NCI-H1092 (cell line): ENCODE data around the gene BTBD18.
"Not testable (repeated sequence)": the region's sequence is repeated elsewhere in the genome, so short reads cannot be mapped to it uniquely, and the experiment has no call there.

ENCODE experiments used
- DNase-seq: peaks from one replicate; lab custom pipeline; 2025; lab: John Stamatoyannopoulos, UW

BTBD18 gene

DNA sequence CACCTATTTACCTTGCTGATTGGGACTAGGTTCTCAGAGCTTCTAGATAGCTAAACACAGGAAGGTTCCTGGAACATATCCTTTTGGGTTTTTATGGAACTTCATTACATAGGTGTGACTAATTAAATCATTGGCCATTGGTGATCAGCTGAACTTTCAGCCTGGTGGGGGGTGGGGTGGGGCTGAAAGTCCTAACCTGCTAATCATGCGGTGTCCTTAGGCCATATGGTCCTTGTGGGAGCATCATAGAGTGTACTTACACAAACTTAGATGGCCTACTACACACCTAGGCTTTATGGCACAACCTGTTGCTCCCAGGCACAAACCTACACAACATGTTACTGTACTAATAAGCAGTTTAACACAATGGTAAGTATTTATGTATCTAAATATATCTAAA lies 19.0 kb downstream of the BTBD18 start:
- DNase-seq, result no peak

DNA sequence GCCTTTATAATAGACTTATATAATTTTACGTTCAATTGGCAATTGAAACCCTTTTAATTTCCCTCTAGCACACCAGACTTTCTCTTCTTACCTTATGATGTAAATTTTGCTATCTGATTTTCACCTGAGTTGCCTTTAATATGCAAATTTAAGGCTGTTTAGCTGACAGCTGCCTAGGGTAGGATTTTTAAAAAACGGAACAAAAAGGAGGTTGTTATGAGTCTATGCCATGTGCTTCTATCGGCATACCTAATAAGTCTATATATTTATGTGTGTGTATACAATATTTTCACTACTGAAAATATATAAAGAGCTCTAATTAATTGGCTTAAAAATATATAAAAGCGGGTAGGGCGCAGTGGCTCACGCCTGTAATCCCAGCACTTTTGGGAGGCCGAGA lies 22.1 kb downstream of the BTBD18 start:
- DNase-seq, result no peak

DNA sequence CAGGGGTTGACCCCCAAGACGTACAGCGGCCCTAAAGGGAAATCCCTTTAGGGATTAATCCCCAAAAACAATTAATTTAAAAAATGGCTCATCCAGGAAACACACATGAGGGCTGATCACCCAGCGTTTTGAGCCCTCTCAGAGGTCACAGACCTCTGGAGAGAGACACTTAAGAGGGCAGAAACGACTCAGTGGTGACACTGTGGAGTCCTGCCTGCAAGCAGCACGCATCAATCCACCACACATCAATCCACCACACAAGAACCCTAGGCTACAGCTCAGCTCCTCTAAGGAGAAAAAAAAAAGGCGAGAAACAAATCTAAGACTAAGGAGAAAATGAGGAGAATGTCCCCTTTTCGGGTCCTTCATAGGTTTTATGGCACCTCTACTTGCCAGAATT lies 22.8 kb downstream of the BTBD18 start:
- DNase-seq, result no peak

DNA sequence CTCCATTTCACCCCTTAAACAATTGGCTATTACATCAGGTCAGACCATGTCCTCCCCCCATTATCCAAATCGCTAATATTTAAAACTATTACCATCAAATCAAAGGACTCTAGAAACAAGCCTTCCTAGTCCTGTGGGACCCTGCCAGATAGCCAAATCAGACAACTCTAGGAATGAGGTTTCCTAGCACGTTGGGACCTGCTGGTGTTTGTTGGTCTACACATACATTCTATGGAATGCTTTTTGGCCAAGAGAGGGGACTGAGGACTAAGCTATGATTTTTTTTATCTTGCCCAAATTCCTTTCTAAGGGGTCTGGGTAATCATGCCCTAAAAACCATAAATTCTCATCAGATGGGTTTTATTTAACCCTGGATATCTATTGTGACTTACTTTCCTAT lies 24.4 kb downstream of the BTBD18 start:
- no peak for DNase-seq

DNA sequence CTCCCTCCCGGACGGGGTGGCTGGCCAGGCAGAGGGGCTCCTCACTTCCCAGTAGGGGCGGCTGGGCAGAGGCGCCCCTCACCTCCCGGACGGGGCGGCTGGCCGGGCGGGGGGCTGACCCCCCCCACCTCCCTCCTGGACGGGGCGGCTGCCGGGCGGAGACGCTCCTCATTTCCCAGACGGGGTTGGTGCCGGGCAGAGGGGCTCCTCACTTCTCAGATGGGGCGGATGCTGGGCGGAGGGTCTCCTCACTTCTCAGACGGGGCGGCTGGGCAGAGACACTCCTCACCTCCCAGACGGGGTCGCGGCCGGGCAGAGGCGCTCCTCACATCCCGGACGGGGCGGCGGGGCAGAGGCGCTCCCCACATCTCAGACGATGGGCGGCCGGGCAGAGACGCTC lies 34.9 kb downstream of the BTBD18 start:
- DNase-seq, result not testable (repeated sequence)

DNA sequence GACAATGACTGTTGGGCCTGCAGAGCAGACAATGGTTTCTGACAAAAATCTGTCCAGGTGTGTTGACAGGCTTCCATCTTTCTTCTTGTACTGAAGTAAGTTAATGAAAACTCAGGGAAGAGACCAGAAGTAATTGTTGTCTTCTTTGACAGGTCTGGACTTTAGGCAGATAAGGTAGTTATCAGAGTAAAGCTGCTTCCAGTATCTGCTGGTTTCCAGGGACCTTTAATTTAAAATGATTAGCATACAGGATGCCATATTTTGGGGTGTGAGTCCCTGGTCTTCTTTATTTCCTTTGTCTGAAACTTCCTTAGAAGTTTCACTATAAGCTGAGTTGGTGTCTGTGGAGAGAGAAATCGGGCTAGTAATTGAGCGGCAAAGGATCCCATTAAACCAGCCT lies 37.8 kb downstream of the BTBD18 start:
- DNase-seq, result no peak

DNA sequence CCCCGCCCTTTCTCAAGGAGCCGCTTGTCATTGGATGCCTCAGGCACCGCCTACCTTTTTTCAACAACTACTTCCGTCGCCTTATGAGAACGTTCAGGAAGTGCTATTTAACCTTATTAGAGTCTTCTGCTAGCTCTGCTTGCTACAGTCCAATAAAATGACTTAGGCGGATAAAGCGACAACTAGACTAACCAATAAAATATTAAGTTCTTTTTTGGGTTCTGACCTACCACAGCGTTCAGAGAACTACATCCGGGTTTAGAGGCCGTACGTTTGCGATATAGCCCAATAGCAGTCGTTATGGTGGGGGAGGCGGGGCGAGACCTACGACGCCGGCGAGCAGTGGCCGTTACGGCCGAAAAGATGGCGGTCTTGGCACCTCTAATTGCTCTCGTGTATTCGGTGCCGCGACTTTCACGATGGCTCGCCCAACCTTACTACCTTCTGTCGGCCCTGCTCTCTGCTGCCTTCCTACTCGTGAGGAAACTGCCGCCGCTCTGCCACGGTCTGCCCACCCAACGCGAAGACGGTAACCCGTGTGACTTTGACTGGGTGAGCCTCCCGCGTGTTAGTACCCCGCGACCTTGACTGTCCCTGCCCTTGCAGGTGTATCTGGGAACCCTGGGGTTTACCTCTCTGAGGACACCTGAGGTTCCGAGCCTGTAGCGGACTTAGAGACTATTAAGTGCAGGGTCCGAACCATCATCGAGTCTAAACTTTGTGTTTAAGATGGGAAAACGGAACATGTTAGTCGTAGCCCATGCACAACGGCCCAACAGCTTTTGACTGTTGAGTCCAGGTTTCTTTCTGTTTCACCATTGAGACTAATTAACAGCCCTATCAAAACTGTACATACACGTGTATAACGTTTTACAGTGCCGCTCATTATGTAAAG lies 39.1 kb downstream of the BTBD18 start, which contains the start of gene TMX2:
TMX2 (plus strand) TSS at position 338 of the 895 bp plus-strand sequence; CDS start at position 364, 26 bp downstream.
- peak; percentile 99 for DNase-seq

DNA sequence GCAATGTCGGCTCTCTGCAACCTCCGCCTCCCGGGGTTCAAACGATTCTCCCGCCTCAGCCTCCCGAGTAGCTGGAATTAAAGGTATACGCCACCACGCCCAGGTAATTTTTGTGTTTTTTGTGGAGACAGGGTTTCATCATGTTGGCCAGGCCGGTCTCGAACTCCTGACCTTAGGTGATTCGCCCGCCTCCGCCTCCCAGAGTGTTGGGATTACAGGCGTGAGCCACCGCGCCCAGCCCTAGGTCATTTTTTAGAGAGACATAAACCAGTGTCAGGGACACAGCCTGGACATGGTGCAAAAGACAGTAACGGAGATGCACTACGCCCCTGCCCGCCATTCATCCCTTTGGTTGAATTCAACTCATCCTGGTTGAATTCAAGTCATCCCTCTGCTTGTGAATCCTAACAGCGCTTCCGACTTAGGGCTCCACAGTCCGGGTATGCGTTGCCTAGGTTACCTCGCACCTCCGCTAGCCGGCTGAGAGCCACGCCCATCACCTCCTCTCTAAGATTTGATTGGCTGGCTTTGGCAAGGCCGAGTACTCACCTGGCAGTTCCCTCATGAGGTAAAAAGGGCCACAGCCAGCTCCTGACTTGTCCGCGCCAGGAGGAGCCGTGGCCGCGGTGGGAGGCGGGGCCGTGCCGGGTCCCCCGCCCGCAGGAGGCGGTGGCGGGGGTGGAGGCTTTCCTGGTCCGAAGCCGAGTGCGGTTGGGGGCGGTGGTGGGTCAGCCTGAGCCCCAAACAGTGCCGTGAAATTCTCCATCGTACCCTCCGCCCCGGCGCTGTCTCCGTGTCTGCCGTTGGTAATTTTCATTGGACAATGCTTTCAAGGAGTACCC lies 40.0 kb downstream of the BTBD18 start, which contains the start of gene MED19:
MED19 (minus strand) TSS at position 802 of the 842 bp plus-strand sequence; CDS start at position 766, 36 bp downstream.
- peak; percentile 86 for DNase-seq

DNA sequence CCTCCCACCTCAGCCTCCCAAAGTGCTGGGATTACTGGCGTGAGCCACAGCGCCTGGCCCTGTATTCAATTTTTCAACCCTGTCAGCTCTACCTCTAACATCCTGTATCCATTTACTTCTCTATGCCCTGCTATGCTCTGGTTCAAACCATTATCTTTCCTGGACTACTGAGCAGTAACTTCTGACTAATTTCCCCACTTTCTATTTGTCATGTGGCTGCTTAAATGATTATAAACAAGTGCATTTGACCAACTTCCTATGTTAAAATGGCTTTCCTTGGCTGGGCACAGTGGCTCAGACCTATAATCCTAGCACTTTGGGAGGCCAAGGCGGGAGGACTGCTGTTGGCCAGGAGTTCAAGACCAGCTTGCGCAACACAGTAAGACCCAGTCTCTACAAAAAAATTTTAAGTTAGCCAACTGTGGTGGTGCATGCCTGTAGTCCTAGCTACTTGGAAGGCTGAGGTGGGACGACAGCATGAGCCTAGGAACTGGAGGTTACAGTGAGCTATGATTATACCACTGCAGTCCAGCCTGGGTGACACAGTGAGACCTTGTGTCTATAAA lies 41.7 kb downstream of the BTBD18 start:
- no peak for DNase-seq

DNA sequence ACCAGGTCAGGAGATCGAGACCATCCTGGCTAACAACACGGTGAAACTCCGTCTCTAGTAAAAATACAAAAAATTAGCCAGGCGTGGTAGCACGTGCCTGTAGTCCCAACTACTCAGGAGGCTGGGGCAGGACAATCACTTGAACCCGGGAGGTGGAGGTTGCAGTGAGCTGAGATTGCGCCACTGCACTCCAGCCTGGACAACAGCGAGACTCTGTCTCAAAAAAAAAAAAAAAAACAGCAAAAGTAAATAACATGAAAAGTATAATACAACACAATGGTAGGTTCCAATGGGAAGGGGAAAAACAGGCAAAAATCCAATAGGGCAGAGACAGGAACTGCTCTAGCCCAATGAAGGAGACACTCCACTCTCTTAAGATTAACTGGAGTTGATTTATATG lies 46.2 kb downstream of the BTBD18 start:
- not testable (repeated sequence) for DNase-seq

DNA sequence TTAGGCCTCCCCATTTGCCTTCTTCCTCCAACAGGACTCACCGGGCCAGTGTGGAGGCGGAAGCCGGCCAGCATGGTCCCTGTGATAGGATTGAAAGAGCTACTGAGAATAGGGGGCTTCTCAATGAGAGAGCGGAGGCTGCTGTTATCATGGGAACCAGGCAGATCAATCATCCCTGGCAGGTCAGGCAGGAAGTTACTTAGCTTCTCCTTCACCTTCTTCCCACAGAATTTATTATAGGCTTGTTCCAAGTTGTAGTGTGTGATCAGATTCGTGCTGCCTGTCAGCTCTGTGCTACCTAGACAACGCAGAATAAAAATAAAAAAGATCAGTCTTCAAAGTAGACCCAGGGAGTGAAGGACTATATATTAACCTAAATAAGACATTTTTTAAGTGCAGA lies 46.7 kb downstream of the BTBD18 start:
- DNase-seq, result no peak

DNA sequence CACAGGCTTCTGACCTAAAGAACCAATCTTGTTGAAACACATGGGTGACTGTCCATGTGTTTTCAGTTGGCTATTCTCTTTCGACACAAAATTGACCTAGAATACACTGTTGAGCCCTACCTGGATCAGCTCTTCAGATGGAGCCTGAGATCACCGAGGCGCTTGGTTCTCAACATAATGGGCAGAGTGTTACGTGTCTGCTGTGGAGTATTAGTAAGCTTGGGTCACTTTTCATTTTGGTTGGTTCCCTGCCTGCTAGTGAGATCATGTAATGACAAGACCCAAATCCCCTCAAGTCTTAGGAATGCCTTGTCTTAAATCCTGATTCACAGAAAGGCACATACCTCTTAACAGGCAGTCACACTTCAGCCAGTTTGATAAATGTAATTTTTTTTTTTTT lies 48.3 kb downstream of the BTBD18 start:
- DNase-seq, result no peak

DNA sequence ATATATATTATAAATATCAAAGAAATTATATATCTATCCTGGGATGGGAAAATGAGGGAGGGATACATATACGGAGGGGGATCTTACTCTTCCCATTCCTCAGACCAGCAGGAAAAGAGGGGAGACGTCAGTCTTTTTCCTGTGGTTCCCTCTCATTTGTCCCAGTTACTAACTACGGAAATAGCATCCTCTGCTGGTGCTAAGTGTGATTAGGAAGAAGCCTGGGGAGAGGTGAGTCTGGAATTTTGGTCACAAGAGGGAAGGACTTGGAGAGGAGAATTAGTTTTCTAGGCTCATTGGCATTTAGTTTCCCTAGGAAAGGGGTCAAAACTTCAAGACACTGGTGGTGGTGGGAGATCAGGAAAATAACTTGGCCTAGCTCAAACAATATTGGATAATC lies 51.2 kb downstream of the BTBD18 start:
- DNase-seq, result no peak

DNA sequence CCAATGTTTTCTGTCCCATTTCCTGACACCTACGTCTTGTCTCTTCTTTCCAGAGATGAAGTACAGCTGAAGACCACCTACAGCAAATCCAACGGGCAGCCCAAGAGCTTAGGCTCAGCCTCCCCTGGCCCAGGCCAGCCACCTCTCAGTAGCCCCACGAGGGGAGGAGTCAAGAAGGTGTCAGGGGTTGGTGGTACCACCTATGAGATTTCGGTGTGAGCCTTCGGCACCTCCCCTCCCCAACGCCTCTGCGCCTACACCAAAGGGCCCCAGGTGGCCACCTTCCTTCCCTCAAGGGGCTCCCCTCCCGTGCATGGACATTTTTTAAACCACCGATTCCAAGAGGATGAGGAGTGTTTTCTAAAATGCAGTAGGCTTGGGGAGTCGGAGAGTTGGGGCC lies 51.8 kb downstream of the BTBD18 start:
- no peak for DNase-seq

DNA sequence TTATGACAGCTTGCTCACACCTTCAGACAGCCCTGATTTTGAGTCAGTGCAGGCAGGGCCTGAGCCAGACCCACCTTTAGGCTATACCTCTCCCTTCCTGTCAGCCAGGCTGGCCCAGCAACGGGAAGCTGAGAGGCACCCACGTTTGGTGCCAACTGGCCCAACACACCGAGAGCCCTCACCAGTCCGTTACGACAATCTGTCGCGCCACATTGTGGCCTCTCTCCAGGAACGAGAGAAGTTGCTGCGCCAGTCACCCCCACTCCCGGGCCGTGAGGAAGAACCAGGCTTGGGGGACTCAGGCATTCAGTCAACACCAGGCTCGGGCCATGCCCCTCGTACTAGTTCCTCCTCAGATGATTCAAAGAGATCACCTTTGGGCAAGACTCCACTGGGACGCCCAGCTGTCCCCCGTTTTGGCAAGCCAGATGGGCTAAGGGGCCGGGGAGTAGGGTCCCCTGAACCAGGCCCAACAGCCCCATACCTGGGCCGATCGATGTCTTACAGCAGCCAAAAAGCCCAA lies 52.7 kb downstream of the BTBD18 start:
- DNase-seq, result no peak
